Tibial nerve (tissue), 4 donors: ENCODE results near the gene GRM7.

Experiments used
- CTCF ChIP-seq, 5 experiments: fragments of 200-600 bp in 3 of 5; fragments of 450-650 bp in 2 of 5; sonication (generic) in 3 of 5; IDR thresholded peaks; one replicate each; pipeline ENCODE4 v1.5.1; 2016 to 2019; ENCODE audit warnings: antibody characterized with exemption in 5 of 5, mild to moderate bottlenecking in 3 of 5, moderate library complexity in 2 of 5
- EP300 ChIP-seq, 2 donors: sonication (generic); formaldehyde crosslinking; IDR thresholded peaks; one replicate each; pipeline ENCODE4 v1.6.1; 2017; ENCODE audit warnings: antibody characterized with exemption in 2 of 2, mild to moderate bottlenecking in 1 of 2

DNA sequence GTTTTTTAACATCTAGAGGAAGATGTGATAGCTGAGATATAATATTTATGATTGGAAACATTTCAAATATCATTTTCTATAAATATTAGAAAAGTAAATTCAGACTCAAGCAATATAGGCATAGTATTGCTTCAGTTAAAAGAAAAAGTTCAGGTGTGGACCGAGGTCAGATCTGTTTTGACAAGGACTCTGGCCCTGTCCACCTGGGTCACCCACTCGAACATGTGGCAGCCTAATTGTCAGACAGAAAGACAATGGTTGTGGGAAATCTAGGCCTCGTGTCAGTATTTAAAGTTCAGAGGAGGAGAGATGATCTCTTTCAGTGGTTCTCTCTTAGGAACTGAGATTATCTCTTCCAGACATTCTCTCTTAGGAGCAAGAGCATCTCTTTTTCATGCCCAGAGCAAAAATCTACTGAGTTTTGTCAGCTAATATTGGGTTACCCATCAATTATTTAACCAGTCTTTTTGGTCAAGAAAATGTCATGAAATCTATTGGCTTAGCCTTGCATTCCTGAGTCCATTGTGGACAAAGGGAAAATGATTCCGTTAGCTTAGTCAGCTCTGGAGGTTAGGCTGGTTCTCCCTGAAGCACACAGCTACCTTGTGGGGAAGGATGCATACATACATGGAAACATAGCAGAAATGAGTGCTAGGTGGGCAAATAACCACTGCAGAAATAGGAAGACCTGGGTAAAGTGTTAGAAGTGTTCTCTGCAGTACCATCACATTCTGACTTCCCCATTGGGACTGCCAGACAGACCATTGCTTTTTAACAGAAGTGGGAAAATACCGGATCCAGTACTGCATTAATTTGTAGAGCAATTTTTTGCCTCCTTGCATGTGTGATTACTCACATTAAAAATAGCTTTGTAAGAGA lies 343.3 kb downstream of the GRM7 start:
- TF ChIP-seq CTCF (IDR thresholded peaks at IDR 0.05) (no peak), EP300 (IDR thresholded peaks at IDR 0.05) (no peak)
